ENCODE data around the gene FOXP2.
"Not testable (repeated sequence)": the region's sequence is repeated elsewhere in the genome, so short reads cannot be mapped to it uniquely, and the experiment has no call there.

The FOXP2 gene

GRCh38 chr7:114414156-114415063, at the start of gene FOXP2:
Gene FOXP2, plus strand, starts transcription at chr7:114414815. Its CDS starts 11,697 bp downstream, at chr7:114426512.
- CTCF ChIA-PET: interaction anchor here (0.8 kb wide), 1 partner anchor 12 kb away, joined by 5 read pairs; no protein-coding TSS in a partner anchor
- H3K4me3 ChIP-seq (ENCODE audit: low read depth, low read length): no peak within 1 kb of the TSS
- POLR2A ChIA-PET: no interaction called here

GRCh38 chr7:114365791-114366190, 48.8 kb upstream of the FOXP2 start:
- DNase-seq (ENCODE audit: low read depth, low spot score): no peak
- POLR2A ChIA-PET: no interaction called here
- CTCF ChIA-PET: no interaction called here
- TF ChIP-seq, protein P1, sequence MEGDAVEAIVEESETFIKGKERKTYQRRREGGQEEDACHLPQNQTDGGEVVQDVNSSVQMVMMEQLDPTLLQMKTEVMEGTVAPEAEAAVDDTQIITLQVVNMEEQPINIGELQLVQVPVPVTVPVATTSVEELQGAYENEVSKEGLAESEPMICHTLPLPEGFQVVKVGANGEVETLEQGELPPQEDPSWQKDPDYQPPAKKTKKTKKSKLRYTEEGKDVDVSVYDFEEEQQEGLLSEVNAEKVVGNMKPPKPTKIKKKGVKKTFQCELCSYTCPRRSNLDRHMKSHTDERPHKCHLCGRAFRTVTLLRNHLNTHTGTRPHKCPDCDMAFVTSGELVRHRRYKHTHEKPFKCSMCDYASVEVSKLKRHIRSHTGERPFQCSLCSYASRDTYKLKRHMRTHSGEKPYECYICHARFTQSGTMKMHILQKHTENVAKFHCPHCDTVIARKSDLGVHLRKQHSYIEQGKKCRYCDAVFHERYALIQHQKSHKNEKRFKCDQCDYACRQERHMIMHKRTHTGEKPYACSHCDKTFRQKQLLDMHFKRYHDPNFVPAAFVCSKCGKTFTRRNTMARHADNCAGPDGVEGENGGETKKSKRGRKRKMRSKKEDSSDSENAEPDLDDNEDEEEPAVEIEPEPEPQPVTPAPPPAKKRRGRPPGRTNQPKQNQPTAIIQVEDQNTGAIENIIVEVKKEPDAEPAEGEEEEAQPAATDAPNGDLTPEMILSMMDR (IDR thresholded peaks at IDR 0.05; ENCODE audit: insufficient read depth, low read length, missing control alignments): no peak
- no peak overlapping the region for H3K4me3 ChIP-seq (ENCODE audit: low read depth, low read length)

More at GRCh38 chr7:114414156-114415063, at the start of gene FOXP2:
- no peak for DNase-seq (ENCODE audit: low read depth, low spot score)
- TF ChIP-seq, protein P1 (IDR thresholded peaks at IDR 0.05; ENCODE audit: insufficient read depth, low read length, missing control alignments): no peak

DNA sequence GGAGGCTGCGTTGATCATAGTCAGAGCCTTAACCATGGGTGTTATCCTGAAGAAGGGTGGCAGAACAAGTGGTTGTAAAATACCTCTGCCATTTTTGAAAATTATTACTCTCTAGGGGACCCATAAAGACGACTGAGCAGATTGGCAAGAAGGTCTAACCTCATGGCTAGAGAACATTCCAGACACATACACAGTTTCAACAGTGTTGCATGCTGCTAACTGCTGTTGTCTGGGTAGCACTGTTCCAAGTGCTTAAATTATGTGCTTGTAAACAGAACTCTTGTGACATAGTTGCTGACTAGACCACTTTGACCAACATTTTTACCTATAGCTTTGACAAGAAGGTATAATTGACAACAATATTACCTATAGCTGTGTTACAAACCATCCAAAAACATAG, 46.1 kb upstream of the FOXP2 start:
- TF ChIP-seq, protein P1 (IDR thresholded peaks at IDR 0.05; ENCODE audit: insufficient read depth, low read length, missing control alignments): no peak
- no peak for DNase-seq (ENCODE audit: low read depth, low spot score)
- H3K4me3 ChIP-seq (ENCODE audit: low read depth, low read length): no peak overlapping the region
- CTCF ChIA-PET: no interaction called here
- POLR2A ChIA-PET: no interaction called here

- ChIA-PET CTCF (no interaction called here), POLR2A (no interaction called here)
- TF ChIP-seq, protein P1 (IDR thresholded peaks at IDR 0.05; ENCODE audit: insufficient read depth, low read length, missing control alignments): no peak
Measured at GRCh38 chr7:114369294-114369693, 45.3 kb upstream of the FOXP2 start.

GRCh38 chr7:114372619-114373018, 42.0 kb upstream of the FOXP2 start:
- no peak for DNase-seq (ENCODE audit: low read depth, low spot score)
- POLR2A ChIA-PET: no interaction called here
- CTCF ChIA-PET: interaction anchor here (0.6 kb wide), 1 partner anchor 1305 kb away, joined by 3 read pairs; no protein-coding TSS in a partner anchor
- TF ChIP-seq, protein P1 (IDR thresholded peaks at IDR 0.05; ENCODE audit: insufficient read depth, low read length, missing control alignments): no peak
- H3K4me3 ChIP-seq (ENCODE audit: low read depth, low read length): no peak overlapping the region

More at GRCh38 chr7:114369294-114369693, 45.3 kb upstream of the FOXP2 start:
- H3K4me3 ChIP-seq (ENCODE audit: low read depth, low read length): no peak overlapping the region
- DNase-seq (ENCODE audit: low read depth, low spot score): no peak

GRCh38 chr7:114375907-114376306, 38.7 kb upstream of the FOXP2 start:
- H3K4me3 ChIP-seq (ENCODE audit: low read depth, low read length): no peak overlapping the region
- ChIA-PET POLR2A (no interaction called here), CTCF (no interaction called here)
- TF ChIP-seq, protein P1 (IDR thresholded peaks at IDR 0.05; ENCODE audit: insufficient read depth, low read length, missing control alignments): no peak
- DNase-seq (ENCODE audit: low read depth, low spot score): no peak

DNA sequence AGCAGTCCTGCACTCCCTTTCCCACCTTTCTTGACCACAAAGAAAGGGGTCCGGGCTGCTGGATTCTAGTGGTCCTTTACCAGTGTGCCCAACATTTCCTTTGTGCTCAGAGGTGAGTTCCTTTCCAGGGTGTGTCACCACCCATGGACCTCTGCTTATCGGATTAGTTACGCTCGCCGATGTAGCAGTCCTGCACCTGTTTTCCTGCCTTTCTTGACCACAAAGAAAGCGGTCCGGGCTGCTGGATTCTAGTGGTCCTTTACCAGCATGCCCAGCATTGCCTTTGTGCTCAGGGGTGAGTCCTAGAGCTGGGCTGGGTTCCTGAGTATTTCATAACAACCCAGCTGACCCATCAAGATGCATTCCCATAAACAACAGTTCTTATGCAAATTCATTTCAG, 30.7 kb upstream of the FOXP2 start:
- CTCF ChIA-PET; DNase-seq (ENCODE audit: low read depth, low spot score); POLR2A ChIA-PET: not testable (repeated sequence)

GRCh38 chr7:114384346-114384745, 30.3 kb upstream of the FOXP2 start:
- POLR2A ChIA-PET; H3K4me3 ChIP-seq (ENCODE audit: low read depth, low read length); DNase-seq (ENCODE audit: low read depth, low spot score); CTCF ChIA-PET: not testable (repeated sequence)

More for the DNA sequence above, 30.7 kb upstream of the FOXP2 start:
- H3K4me3 ChIP-seq (ENCODE audit: low read depth, low read length): not testable (repeated sequence)

Data from AG04449 (cell line).